Endothelial cell of umbilical vein (primary cell): ENCODE data around the gene LHX5. TPM values are rescaled to one million over a fixed set of nuclear protein-coding genes. Genes with fewer than 3 reads are reported as not detected.

Experiments used
- BruUV-seq: library from RNA; stranded (reverse); fragments of 400-500 nt; replicated peaks from 2 replicates; lab custom pipeline; 2021; lab: Mats Ljungman, UMichigan
- CTCF ChIA-PET: fragments of 300-600, 350-600 bp; sonication (Branson Sonifier 250); formaldehyde crosslinking; loops from one replicate; lab custom pipeline; 2021; ENCODE audit warnings: antibody characterized with exemption, inconsistent platforms; lab: Charles Lee
- POLR2A ChIA-PET: fragments of 300-600, 350-600 bp; sonication (Branson Sonifier 250); formaldehyde crosslinking; loops from one replicate; lab custom pipeline; 2021; ENCODE audit warnings: antibody characterized with exemption, inconsistent platforms; lab: Charles Lee
- DNase-seq: peaks from one replicate; pipeline ENCODE4 v3.0.0-alpha.2; 2011; ENCODE audit warnings: low read depth, low spot score
- FAIRE-seq: peaks from 2 replicates; lab custom pipeline; 2011; peaks lifted over from hg19 to GRCh38; lab: Jason Lieb, UNC
- H2AFZ ChIP-seq: 2 replicates; pipeline ENCODE4 v1.6.0; 2012; ENCODE audit warnings: low read depth, low read length, control low read depth, inconsistent platforms
- H3K27ac ChIP-seq: 2 replicates; pipeline ENCODE4 v1.5.1; 2011; ENCODE audit warnings: low read depth, mild to moderate bottlenecking, control low read depth, low read length, moderate library complexity; ENCODE audit not compliant: insufficient read depth
- H3K27me3 ChIP-seq, 2 experiments: 2 replicates each; pipeline versions ENCODE4 v1.6.0 to v1.6.1; 2011; ENCODE audit warnings: low read length in 2 of 2, mixed read lengths in 1 of 2; ENCODE audit not compliant: control insufficient read depth in 2 of 2, insufficient read depth in 2 of 2
- H3K36me3 ChIP-seq, 2 experiments: 2 replicates in 1 of 2; 3 replicates in 1 of 2; pipeline ENCODE4 v1.5.1; 2011; ENCODE audit warnings: low read length in 2 of 2, mild to moderate bottlenecking in 1 of 2, moderate library complexity in 1 of 2; ENCODE audit not compliant: control insufficient read depth in 2 of 2, insufficient read depth in 2 of 2; ENCODE audit errors: extremely low read depth in 1 of 2
- H3K4me1 ChIP-seq: 3 replicates; pipeline ENCODE4 v1.5.1; 2011; ENCODE audit warnings: mild to moderate bottlenecking, low read length; ENCODE audit not compliant: control insufficient read depth, insufficient read depth; ENCODE audit errors: extremely low read depth
- H3K4me2 ChIP-seq: 2 replicates; pipeline ENCODE4 v1.6.1; 2011; ENCODE audit warnings: low read length, control low read depth, mixed read lengths; ENCODE audit not compliant: insufficient read depth
- H3K4me3 ChIP-seq, 3 experiments: fragments of 200-600 bp in 1 of 3; sonication (generic), shearing (Covaris generic) in 1 of 3; replicated peaks in 1 of 3; 2 replicates each; pipeline ENCODE4 v1.5.1; 2011 to 2016; ENCODE audit warnings: control low read depth in 3 of 3, low read length in 3 of 3, mild to moderate bottlenecking in 2 of 3, inconsistent platforms in 1 of 3, low read depth in 1 of 3, moderate library complexity in 1 of 3; ENCODE audit not compliant: insufficient read depth in 1 of 3
- H3K79me2 ChIP-seq: 2 replicates; pipeline ENCODE4 v1.6.0; 2012; ENCODE audit warnings: low read length, inconsistent platforms; ENCODE audit not compliant: control insufficient read depth, insufficient read depth
- H3K9ac ChIP-seq: replicated peaks from 2 replicates; pipeline ENCODE3; 2011; ENCODE audit warnings: low read length, control low read depth; ENCODE audit not compliant: insufficient read depth; ENCODE audit errors: extremely low read depth
- H3K9me1 ChIP-seq: replicated peaks from 3 replicates; pipeline ENCODE4 v1.6.0; 2011; ENCODE audit warnings: mild to moderate bottlenecking, low read length; ENCODE audit not compliant: control insufficient read depth, insufficient read depth; ENCODE audit errors: extremely low read depth
- H3K9me3 ChIP-seq: replicated peaks from 2 replicates; pipeline ENCODE4 v1.5.1; 2012; ENCODE audit warnings: low read length, inconsistent platforms; ENCODE audit not compliant: control insufficient read depth, insufficient read depth
- H4K20me1 ChIP-seq: replicated peaks from 2 replicates; pipeline ENCODE3; 2011; ENCODE audit warnings: mild to moderate bottlenecking, low read length; ENCODE audit not compliant: control insufficient read depth, insufficient read depth; ENCODE audit errors: extremely low read depth
- EZH2 ChIP-seq: IDR thresholded peaks from 2 replicates; pipeline ENCODE4 v1.6.1; 2012; ENCODE audit warnings: borderline replicate concordance, low read depth, mild to moderate bottlenecking, moderate library complexity, low read length, inconsistent platforms; ENCODE audit not compliant: severe bottlenecking
- FOS ChIP-seq: IDR thresholded peaks from 2 replicates; pipeline ENCODE4 v1.6.1; 2011; ENCODE audit warnings: mild to moderate bottlenecking, low read length, moderate library complexity, borderline replicate concordance; ENCODE audit not compliant: insufficient read depth
- GATA2 ChIP-seq: IDR thresholded peaks from 2 replicates; pipeline ENCODE4 v1.7.0; 2011; ENCODE audit warnings: low read depth, mild to moderate bottlenecking, moderate library complexity, mixed read lengths, low read length; ENCODE audit not compliant: insufficient read length, insufficient read depth
- JUN ChIP-seq: IDR thresholded peaks from 2 replicates; pipeline ENCODE4 v1.6.1; 2011; ENCODE audit warnings: borderline replicate concordance, low read depth; ENCODE audit not compliant: insufficient read length, insufficient read depth
- MAX ChIP-seq: IDR thresholded peaks from 2 replicates; pipeline ENCODE4 v1.6.1; 2011; ENCODE audit not compliant: insufficient read depth, insufficient read length
- MYC ChIP-seq: IDR thresholded peaks from one replicate; pipeline ENCODE4 v1.6.1; 2011; ENCODE audit warnings: mild to moderate bottlenecking, low read depth, low read length
- POLR2A ChIP-seq: IDR thresholded peaks from 2 replicates; pipeline ENCODE4 v1.6.1; 2012; ENCODE audit warnings: low read depth, mild to moderate bottlenecking, control low read depth, low read length
- POLR2AphosphoS5 ChIP-seq: IDR thresholded peaks from 2 replicates; pipeline ENCODE4 v1.6.1; 2012; ENCODE audit warnings: low read depth, mild to moderate bottlenecking, control low read depth, low read length, moderate library complexity; ENCODE audit not compliant: insufficient read depth
- dilution Hi-C: fragments of 300-500 bp; cut with MboI; formaldehyde crosslinking; loops from one replicate; pipeline ENCODE4 v1.15.0; 2019; ENCODE audit warnings: low sequenced_read_pairs; ENCODE audit not compliant: extremely low pct_ligation_motif_present
- intact Hi-C: fragments of 100-400 bp; cut with micrococcal nuclease; formaldehyde crosslinking; loops from one replicate; pipeline ENCODE4 v1.10.0; 2022
- polyA plus RNA-seq, 4 experiments: library from polyadenylated mRNA; depleted of rRNA in 3 of 4; stranded (reverse) in 3 of 4; unstranded in 1 of 4; fragments of >200 nt; gene quantifications; 2 replicates each; pipeline versions ENCODE4 v1.2.1 to v1.2.3, GENCODE V29; 2011 to 2012; ENCODE audit warnings: missing spikeins in 1 of 4
- total RNA-seq: library from RNA; stranded (reverse); gene quantifications from 2 replicates; pipeline ENCODE4 v1.2.3, GENCODE V29; 2021
- TF ChIP-seq, protein P1 (sequence below), 2 donors: IDR thresholded peaks; 1 replicate in 1 of 2; 2 replicates in 1 of 2; pipeline ENCODE4 v1.5.1; 2011; ENCODE audit warnings: low read length in 2 of 2, mild to moderate bottlenecking in 2 of 2, moderate library complexity in 2 of 2, control low read depth in 1 of 2, inconsistent platforms in 1 of 2, low read depth in 1 of 2; ENCODE audit not compliant: insufficient read depth in 1 of 2; ENCODE audit errors: extremely low read depth in 1 of 2

LHX5 gene
- total and polyA plus RNA-seq, 2 donors (not counting 3 experiments of a cell fraction or from before 2014, with no cell fraction given), result not detected

GRCh38 chr12:113486722-113487121, 15.1 kb upstream of the LHX5 start:
- no TSS peak for BruUV-seq
- Histone ChIP-seq H3K9me3 (no peaks in the 10 kb centered on the region), H3K79me2 (no peaks in the 10 kb centered on the region), H3K4me2 (no peak overlapping the region), H4K20me1 (no peaks in the 10 kb centered on the region), H3K9me1 (no peaks in the 10 kb centered on the region), H3K9ac (no peak overlapping the region), H2AFZ (no peak overlapping the region), H3K4me3 (no peak overlapping the region), H3K27me3 (peaks cover 0 to 1% of the 10 kb centered on the region in 2 experiments), H3K27ac (no peak overlapping the region), H3K4me1 (no peaks in the 10 kb centered on the region), H3K36me3 (no peaks in the 10 kb centered on the region)
- ChIA-PET POLR2A (no interaction called here), CTCF (no interaction called here)
- FAIRE-seq, result no peak
- DNase-seq, result no peak
- TF ChIP-seq MAX (no peak), POLR2AphosphoS5 (no peak)
- dilution Hi-C loops, result no loop called here
- intact Hi-C loops, result no loop called here

GRCh38 chr12:113485330-113485729, 13.7 kb upstream of the LHX5 start:
- H3K4me1 ChIP-seq, result no peaks in the 10 kb centered on the region
- intact Hi-C loops, result no loop called here
- no peak overlapping the region for H3K4me3 ChIP-seq
- H3K9ac ChIP-seq, result no peak overlapping the region
- H3K36me3 ChIP-seq, result no peaks in the 10 kb centered on the region
- H3K9me1 ChIP-seq, result no peaks in the 10 kb centered on the region
- no peak overlapping the region for H3K27ac ChIP-seq
- dilution Hi-C loops, result no loop called here
- ChIA-PET CTCF (no interaction called here), POLR2A (no interaction called here)
- H4K20me1 ChIP-seq, result no peaks in the 10 kb centered on the region
- H3K9me3 ChIP-seq, result no peaks in the 10 kb centered on the region
- H3K4me2 ChIP-seq, result no peak overlapping the region
- DNase-seq (no peak), FAIRE-seq (no peak)
- H3K27me3 ChIP-seq, result peaks cover 0 to 4% of the 10 kb centered on the region in 2 experiments
- H2AFZ ChIP-seq, result no peak overlapping the region
- H3K79me2 ChIP-seq, result no peaks in the 10 kb centered on the region
- TF ChIP-seq JUN, result no peak
- TF ChIP-seq MYC, result no peak
- no peak for TF ChIP-seq FOS
- TF ChIP-seq EZH2, result no peak
- TF ChIP-seq, protein P1, sequence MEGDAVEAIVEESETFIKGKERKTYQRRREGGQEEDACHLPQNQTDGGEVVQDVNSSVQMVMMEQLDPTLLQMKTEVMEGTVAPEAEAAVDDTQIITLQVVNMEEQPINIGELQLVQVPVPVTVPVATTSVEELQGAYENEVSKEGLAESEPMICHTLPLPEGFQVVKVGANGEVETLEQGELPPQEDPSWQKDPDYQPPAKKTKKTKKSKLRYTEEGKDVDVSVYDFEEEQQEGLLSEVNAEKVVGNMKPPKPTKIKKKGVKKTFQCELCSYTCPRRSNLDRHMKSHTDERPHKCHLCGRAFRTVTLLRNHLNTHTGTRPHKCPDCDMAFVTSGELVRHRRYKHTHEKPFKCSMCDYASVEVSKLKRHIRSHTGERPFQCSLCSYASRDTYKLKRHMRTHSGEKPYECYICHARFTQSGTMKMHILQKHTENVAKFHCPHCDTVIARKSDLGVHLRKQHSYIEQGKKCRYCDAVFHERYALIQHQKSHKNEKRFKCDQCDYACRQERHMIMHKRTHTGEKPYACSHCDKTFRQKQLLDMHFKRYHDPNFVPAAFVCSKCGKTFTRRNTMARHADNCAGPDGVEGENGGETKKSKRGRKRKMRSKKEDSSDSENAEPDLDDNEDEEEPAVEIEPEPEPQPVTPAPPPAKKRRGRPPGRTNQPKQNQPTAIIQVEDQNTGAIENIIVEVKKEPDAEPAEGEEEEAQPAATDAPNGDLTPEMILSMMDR (IDR thresholded peaks at IDR 0.05; ENCODE audit: extremely low read depth in 1 of 2, insufficient read depth in 1 of 2, low read depth in 1 of 2, low read length in 2 of 2), result no peak
- no peak for TF ChIP-seq POLR2AphosphoS5
- no peak for TF ChIP-seq POLR2A
- no peak for TF ChIP-seq GATA2
- TF ChIP-seq MAX, result no peak
- no TSS peak for BruUV-seq
